ENCODE measurements around the gene VSIG10.
"Not testable (repeated sequence)": the region's sequence is repeated elsewhere in the genome, so short reads cannot be mapped to it uniquely, and the experiment has no call there.

Gene VSIG10

DNA sequence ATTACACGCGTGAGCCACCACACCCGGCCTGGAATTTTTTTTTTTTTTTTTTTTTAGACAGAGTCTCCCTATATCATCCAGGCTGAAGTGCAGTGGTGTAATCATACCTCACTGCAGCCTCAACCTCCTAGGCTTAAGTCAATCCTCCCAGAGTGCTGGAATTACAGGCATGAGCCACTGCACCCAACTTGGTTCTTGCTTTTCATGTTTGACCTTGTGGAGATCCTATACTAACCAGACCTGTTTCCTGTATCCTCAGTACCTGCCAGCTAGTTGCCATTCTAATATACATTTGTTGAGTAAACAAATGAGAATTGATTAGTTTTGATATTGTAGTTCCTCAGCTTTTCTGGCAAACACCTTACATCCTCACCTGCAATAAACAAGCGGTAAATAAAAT is 3.2 kb upstream of the VSIG10 start:
- no peak for DNase-seq (ENCODE audit: low read depth)

DNA sequence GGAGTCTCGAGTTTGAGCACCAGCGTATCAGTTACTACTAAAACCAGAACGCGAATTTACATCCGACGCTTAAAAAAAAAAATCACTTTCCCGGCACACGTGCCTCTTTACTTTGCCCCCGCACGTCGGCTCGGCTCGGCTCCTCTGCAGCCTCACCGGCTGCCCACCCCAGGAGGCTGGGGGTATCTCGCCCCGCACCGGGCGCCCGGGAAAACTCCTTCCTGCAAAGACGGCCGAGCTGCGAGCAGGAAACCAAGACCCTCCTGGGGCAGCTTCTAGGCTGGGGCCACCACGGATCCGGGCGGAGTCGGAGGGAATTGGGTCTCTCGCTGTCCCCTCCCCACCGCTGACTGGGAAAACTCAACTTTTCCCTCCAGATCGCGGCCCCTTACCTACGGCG is 610 bp downstream of the VSIG10 start:
- DNase-seq (ENCODE audit: low read depth), result no peak

DNA sequence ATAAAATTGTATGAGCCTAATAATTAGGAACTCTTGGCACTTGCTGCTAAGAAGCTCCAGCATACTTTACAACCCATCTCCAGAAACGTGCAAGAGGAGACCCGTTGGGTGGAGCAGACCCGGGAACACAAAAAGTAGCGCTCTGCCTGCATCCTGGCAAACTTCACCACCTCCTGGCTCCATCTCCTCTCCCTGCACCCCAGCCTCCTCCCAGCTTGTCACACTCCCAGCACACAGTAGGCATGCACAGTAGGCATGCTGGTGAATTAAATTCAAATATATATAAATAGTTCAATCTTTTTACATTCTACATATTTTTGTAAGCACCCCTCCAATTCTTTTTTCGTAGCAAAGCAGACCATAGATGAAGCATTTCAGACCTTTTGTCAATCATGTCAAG is 1.2 kb downstream of the VSIG10 start:
- DNase-seq (ENCODE audit: low read depth), result no peak

DNA sequence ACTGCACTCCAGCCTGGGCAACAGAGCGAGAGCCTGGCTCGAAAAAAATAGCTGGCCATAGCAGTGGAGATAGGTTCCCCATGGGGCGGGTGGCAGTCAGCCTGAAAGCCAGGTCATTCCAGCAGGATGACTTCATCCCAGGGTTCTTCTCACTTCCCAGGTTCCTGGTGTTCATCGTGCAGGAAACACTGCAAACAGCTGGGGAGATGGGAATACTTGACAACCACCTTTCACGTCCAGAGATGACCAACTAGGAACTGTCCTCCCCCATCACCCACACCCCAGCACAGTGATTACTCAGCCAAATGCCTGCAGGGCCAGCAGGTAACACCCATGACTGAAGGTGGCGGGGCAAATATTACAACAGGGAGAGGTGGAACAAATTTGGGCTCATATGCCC is 1.7 kb downstream of the VSIG10 start:
- no peak for DNase-seq (ENCODE audit: low read depth)

DNA sequence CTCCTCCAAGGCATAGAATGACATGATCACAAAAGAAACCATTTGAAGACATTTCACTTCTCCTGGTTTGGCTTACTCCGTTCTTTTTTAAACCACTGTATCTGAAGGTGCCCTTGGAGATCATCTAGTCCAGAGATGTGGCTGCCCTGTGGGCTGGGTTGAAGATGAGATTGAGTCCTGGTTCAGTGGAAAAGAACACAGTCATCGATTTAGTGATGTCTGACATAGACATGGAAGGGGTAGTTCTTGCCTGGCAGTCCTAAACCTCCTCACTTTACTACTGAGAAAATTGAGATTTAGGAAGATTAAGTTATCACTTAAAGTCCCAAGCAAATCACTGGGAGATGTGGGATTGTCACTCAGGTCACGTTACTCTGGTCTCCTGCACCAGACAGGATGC is 2.8 kb downstream of the VSIG10 start:
- no peak for DNase-seq (ENCODE audit: low read depth)

DNA sequence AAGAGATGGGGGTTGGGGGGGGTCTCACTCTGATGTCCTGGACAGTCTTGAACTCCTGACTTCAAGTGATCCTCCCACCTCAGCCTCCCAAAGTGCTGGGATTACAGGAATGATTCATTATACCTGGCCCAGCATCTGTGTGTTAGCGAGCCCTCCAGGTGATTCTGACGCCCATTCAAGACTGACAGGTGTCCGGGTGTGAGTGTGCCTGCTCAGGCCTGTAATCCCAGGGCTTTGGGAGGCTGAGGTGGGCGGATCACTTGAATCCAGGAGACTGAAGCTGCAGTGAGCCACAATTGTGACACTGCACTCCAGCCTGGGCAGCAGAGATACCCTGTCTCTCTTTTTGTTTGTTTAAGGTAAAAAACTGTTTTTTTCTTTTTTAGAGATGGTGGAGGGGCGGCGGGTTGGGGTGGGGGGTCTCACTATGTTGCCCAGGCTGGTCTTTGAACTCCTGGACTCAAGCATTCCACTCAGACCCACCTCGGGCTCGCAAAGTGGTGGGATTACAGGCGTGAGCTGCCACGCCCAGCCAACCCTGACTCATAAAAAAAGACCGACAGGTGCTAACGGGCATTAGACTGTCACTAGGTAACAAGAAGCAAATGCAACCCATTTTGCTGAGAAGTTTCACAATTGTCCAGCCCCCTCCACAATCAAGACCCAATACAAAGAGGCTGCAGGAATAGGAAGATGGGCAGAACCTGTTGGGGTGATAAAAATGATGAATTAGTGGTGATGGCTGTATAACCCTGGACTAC is 4.7 kb downstream of the VSIG10 start:
- DNase-seq (ENCODE audit: low read depth), result no peak

DNA sequence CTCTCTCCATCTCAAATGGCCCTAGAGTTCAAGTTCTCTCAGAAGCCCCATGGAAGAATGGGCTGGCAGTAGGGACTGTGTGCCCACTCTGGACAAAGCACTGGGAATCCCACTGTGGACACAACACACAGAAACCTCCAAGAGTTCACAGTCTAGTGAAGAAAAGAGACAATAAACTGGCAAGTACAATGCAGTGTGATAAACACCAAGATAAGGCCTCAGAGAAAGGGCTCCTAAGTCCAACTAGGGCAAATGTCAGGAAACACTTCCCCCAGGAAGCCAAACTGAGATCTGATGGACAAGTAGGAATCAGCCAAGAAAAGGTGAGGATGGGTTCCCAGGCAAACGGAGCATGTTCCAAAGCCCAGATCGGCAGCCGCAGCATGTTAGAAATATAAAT is 5.4 kb downstream of the VSIG10 start:
- no peak for DNase-seq (ENCODE audit: low read depth)

DNA sequence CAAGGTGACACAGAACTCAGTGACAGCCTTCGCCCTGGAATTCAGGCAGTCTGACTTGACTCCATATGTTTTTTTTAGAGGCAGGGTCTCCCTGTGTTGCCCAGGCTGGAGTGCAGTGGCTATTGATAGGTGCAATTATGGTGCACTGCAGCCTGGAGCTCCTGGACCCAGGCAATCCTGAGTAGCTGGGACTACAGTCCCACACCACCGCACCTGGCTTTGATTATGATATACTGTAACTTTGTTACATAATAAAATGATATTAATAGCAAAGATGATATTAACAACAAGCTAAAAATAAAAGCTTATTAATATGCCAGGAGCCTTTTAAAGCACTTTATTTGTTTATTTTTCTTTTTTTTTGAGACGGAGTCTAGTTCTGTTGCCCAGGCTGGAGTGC is 9.8 kb downstream of the VSIG10 start:
- no peak for DNase-seq (ENCODE audit: low read depth)

DNA sequence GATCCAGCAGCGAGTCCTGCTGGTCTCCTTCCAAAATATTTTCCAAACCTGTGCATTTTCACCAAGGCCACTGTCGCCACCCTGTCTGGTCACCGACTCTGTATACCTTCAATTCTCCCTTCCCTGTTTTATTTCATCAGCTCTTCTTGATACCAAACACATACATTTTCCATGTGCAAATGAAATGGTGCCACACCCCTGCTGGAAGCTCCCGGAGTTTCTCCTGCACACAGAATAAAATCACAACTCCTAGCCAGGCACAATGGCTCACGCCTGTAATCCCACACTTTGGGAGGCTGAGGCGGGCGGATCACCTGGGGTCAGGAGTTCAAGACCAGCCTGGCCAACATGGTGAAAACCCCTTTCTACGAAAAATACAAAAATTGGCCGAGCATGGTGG is 14.0 kb downstream of the VSIG10 start:
- no peak for DNase-seq (ENCODE audit: low read depth)

DNA sequence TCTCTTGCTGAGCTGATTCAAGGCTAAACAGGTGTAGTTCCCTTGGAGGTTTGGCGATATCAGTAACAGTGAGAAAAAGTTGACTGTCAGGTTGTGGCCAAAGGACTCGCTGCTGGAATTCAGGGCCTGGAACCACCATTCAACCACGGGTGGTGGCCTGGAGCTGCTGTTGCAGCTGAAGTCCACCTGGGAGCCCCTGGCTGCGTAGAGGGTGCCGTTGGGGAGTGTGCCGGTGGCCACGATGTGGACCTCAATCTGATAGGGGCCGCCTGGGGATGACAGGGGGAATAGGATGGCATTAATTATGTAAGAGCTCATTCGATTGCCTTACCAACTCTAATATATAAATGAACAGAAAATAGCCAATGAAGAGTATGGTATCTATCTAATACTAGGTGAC is 21.6 kb downstream of the VSIG10 start:
- no peak for DNase-seq (ENCODE audit: low read depth)

DNA sequence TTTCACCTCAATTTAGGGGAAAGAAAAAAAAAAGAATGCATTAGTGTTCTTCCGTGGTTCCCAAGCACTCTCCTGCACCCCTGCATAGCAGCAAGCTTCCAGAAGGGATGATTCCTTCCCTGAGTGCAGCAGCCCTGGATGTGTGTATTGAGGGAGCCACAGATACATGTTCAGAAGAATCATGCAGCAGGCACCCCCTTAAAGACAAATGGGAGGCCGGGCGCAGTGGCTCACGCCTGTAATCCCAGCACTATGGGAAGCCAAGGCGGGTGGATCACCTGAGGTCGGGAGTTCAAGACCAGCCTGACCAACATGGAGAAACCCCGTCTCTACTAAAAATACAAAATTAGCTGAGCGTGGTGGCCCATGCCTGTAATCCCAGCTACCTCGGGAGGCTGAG is 22.3 kb downstream of the VSIG10 start:
- DNase-seq (ENCODE audit: low read depth), result not testable (repeated sequence)

DNA sequence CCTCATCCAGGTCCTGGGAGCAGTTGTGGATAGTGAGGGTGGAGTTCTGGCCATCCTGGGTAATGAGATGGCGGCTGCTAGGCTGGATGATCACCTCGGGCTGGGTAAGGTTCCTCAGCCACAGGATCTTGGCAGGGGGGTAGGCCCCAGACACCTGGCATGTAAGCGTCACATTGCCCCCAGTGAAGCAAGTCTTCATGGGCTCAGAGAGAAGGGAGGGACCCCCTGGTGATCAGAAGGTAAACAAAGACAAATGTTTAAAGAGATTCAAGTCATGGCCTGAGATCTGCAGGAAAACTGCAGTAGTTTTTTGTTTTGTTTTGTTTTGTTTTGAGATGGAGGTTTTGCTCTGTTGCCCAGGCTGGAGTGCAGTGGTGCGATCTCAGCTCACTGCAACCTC is 30.0 kb downstream of the VSIG10 start:
- no peak for DNase-seq (ENCODE audit: low read depth)

DNA sequence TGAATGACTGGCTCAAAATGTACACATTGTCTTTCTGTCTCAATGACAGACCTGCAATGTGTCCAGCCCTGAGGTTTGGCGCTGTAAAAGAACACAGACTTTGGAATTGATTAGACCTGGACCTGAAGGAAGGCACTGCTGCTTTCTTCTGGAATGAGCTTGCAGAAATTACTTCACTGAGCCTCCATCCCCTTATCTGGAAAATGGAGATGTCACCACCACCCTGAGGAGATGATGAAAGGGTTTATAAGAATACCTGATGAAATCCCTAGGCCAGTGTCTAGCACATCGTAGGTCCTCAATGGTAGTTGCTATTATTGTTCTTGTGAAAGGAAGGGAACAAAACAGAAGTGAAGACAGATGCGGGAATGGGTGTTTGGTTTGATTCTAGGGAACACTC is 33.2 kb downstream of the VSIG10 start:
- DNase-seq (ENCODE audit: low read depth), result no peak

DNA sequence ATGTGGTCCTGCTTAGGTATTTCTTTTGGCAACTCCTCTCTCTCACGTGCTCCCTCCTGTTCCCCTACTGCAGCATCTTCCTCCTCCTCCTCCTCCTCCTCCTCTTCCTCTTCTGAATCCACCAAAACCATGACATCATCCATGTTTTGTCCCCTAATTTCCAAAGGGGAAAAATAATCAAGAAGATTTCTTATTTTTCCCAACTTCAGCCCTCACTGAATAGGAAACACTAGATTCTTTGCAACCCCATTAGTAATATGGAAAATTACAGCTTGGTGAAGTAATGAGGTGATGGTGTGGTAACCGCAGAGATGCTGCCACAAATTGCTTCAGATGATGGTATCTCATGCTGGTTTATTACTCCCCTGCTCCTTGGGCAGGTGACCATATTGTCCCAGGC is 35.4 kb downstream of the VSIG10 start:
- DNase-seq (ENCODE audit: low read depth), result no peak

DNA sequence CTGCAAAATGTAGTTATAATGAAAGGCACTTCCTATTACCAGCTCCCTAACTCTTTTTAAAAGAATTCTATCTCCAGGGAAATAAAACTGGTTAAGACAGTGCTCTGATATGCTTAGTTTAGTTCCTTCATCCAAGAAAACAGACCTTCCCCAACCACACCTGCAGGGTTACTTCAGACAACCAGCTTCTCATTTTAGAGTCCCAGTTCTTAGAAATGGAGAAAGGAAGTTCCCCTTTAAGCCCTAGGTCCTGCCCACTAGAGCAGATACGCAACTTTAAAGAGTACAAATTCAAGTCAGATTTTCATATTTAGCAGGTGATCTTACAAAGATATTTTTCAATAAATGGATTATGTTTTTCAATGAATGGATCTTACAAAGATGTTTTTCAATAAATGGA is 38.4 kb downstream of the VSIG10 start:
- no peak for DNase-seq (ENCODE audit: low read depth)

DNA sequence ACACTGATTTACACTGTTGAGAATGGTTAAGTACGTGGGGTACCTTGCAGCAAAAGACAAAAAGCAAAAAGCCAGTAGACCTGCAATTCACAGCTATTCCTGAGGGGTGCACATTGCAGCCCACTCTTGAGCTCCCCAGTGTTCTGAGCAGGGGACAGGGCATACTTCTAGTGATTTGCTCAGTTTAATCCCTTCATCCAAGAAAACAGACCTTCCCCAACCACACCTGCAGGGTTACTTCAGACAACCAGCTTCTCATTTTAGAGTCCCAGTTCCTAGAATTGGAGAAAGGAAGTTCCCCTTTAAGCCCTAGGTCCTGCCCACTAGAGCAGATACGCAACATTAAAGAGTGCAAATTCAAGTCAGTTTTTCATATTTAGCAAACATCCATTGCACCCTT is 39.2 kb downstream of the VSIG10 start:
- no peak for DNase-seq (ENCODE audit: low read depth)

DNA sequence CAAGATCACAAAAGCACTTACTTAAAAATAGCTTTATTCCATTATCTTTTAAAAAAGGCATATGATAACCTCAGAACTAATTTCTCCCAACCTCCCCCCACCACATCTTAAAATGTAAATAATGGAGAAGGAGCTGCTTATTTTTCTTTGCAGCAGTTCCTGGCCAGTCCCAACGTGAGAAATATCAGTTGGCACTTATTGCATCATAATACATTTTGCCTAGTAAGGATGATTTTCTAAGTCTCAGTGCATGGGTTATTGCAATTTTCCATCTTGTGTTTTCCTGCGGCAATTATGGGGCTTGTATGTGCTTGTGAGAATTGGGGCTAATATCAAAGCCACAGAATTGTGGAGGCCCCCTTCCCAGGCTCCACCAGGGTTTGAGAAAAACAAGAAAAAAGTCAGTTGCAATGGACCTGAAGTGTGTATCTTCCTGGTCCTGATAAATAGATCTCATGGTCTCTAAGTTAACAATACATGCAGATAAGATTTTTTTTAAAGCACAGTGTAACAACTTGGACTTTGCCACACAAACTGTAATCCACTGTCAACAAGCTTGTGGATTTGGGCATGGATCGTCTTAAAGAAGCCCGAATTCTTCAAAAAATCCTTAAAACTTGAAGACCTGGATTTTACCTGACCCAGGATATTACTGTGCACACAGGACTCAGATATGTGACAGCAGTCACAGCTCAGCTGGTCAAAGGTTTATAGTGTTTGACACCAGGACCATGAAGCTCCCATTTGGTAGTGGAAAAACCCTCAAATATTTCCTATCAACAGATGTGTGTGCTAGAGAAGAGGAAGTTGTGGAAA is 40.0 kb downstream of the VSIG10 start:
- DNase-seq (ENCODE audit: low read depth), result no peak

DNA sequence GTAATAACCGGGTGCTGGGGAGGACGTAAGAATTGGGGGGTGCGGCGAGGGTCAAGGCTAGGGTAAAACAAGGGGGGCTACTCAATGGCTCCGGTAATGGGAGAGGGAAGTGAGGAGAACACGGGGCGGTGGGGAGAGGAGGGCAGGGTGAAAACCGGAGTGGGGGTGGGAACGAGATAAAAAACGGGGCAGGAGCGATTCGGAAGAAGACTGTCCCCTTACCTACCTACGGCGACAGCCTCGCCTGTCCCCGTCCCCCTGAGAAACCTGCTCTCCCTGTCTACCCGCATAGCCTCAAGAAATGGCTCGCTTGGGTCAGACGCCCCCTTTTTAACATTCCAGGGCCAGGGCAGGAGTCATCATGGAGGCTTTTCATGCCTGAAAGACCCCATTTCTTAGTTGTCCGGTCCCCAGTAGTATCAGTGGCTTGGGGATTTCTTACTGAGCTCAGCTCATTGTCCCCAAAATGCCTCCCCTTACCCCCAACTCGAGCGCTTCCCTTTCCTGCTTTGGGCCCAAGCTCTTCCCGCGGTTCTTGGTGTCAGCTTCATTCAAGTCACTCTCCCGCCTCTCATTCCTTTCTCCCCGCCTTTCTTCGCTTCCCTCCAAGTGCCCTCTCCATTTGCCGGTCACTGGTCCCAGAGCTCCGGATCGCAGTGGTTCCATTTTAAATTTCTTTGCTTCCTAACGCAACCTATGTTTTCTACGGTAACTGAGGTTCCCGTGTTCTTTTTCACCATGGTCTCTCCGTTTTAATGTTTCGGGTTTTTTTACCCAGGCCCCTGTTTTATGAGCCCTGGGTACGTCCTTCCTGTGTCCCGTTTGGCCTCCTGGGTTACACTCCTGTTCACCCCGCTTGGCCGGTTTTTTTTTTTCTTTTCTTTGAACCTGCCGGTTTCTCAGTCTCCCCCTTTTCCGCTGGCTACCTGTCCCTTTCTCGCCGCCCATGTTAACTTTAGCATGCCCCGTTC is 41.7 kb downstream of the VSIG10 start:
- DNase-seq (ENCODE audit: low read depth), result no peak

DNA sequence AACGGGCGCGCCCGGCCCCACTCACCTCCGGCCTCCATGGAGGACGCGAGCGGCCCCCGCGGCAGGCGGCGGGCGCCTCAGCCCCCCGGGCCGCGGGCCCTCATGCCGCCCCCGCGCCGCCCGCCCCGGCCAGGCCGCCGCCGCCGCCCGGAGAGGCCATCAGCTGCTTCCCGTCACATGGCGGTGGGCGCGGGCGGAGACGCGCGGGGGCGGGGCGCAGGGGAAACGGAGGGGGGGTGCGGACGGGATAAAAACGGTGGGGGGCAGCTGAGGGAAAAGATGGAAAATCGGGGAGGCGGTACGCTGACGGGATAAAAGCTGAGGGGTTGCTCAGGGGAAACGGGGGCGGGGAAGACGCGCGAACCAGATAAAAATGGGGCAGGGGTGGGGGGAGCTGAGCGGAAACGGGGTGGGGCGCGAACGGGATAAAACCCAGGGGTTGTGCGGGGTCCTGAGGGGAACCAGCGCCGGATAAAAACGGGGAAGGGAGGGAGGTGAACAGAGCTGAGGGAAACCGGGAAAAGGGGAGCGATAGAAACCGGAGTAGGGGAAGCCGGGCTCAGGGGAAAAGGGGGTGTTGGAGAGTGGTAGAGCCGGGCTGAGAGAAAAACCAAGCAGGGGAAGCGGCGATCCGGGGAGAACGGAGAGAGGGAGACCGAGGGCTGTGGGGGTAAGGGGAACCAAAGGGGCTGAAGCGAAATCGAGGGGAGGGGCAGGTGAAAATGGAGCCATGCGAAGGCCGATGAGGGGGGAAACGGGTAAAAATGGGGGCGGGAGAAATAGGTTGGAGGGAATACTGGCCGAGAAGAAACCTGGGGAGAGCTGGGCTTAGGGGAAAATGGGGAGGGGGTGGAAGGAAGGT is 42.6 kb downstream of the VSIG10 start, which contains the start of gene WSB2:
WSB2 (minus strand) TSS at position 169 of the 862 bp plus-strand sequence; CDS start at position 38, 131 bp downstream.
- DNase-seq (ENCODE audit: low read depth), result peak; percentile 33

DNA sequence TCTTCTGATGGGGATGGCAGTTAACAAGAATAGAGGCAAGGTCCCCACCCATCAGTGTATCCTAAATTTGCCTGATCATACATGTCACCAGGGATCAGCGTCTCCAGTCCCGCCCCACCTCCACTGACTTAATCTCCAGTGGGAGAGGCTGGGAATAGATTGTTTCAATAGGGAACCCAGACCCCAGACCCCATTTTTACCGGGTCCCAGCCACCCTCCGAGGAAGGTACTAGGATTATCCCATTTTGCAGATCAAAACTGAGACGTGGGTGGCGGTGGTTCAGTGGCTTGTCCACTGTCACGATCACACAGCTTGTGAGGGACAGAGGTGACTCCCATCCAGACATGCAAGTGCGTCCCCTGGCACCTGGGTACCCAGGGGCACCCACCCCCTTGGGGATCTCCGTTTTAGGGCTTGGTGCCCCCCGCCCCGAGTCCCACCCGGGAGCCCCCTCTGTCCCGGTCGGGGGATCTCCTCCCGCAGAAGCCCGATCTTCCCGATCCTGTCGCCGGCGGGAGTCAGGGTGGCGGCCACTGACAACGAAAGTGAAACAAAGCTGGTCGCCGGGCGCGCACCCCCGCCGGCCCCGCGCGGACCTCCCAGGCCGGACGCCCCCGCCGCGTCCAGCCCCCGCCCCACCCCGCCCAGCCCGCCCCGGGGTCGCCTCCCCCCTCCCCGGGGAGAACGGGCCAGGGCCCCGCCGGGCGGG is 43.4 kb downstream of the VSIG10 start:
- DNase-seq (ENCODE audit: low read depth), result no peak
